Stimulated activated CD4-positive, alpha-beta T cell treated with anti-CD3 and anti-CD28 coated beads, TNF-alpha, amount 100 ng/mL, for 1 hour (primary cell): Measurements from ENCODE around the gene GDPD1.
"Not testable (repeated sequence)": the region's sequence is repeated elsewhere in the genome, so short reads cannot be mapped to it uniquely, and the experiment has no call there.

Experiments used
- DNase-seq, 3 donors: peaks; one replicate each; pipeline ENCODE4 v3.0.0-alpha.2; 2020; ENCODE audit warnings: low read depth in 3 of 3, low spot score in 1 of 3

The GDPD1 gene

GRCh38 chr17:59238906-59239305, 18.6 kb downstream of the GDPD1 start:
- DNase-seq: no peak

- no peak for DNase-seq
Measured at GRCh38 chr17:59244081-59244480, 23.8 kb downstream of the GDPD1 start.

- DNase-seq: no peak
Measured at GRCh38 chr17:59254742-59255141, 34.4 kb downstream of the GDPD1 start.

- no peak for DNase-seq
Measured at GRCh38 chr17:59257101-59257500, 36.8 kb downstream of the GDPD1 start.

- no peak for DNase-seq
Measured at GRCh38 chr17:59260722-59261121, 40.4 kb downstream of the GDPD1 start.

GRCh38 chr17:59266745-59267144, 46.4 kb downstream of the GDPD1 start:
- DNase-seq: no peak

- no peak for DNase-seq
Measured at GRCh38 chr17:59267776-59268175, 47.5 kb downstream of the GDPD1 start.

GRCh38 chr17:59275618-59276017, 55.3 kb downstream of the GDPD1 start:
- no peak for DNase-seq

GRCh38 chr17:59277031-59277430, 56.7 kb downstream of the GDPD1 start:
- no peak for DNase-seq

GRCh38 chr17:59278406-59278805, 58.1 kb downstream of the GDPD1 start:
- no peak for DNase-seq

GRCh38 chr17:59284317-59284716, 64.0 kb downstream of the GDPD1 start:
- no peak for DNase-seq

GRCh38 chr17:59287452-59287851, 67.1 kb downstream of the GDPD1 start:
- no peak for DNase-seq

GRCh38 chr17:59287891-59288290, 67.6 kb downstream of the GDPD1 start:
- DNase-seq: no peak

- DNase-seq: no peak
Measured at GRCh38 chr17:59289981-59290301, 69.6 kb downstream of the GDPD1 start.

GRCh38 chr17:59290302-59290998, 70.1 kb downstream of the GDPD1 start:
- DNase-seq: not testable (repeated sequence)

- no peak for DNase-seq
Measured at GRCh38 chr17:59292174-59292523, 71.8 kb downstream of the GDPD1 start.

- no peak for DNase-seq
Measured at GRCh38 chr17:59296190-59296589, 75.9 kb downstream of the GDPD1 start.

GRCh38 chr17:59298521-59298920, 78.2 kb downstream of the GDPD1 start:
- DNase-seq: no peak

- no peak for DNase-seq
Measured at GRCh38 chr17:59299400-59300092, 79.2 kb downstream of the GDPD1 start.

GRCh38 chr17:59300941-59301340, 80.6 kb downstream of the GDPD1 start:
- DNase-seq: no peak

GRCh38 chr17:59304811-59305210, 84.5 kb downstream of the GDPD1 start:
- no peak for DNase-seq

- DNase-seq: no peak
Measured at GRCh38 chr17:59310263-59310920, 90.1 kb downstream of the GDPD1 start.

- DNase-seq: no peak
Measured at GRCh38 chr17:59311051-59311468, 90.7 kb downstream of the GDPD1 start.
